Psoas muscle (tissue), 8 donors: ENCODE measurements around the gene ZNF385A. TPM values are rescaled to one million over a fixed set of nuclear protein-coding genes. Genes with fewer than 3 reads are reported as not detected.
A peak's percentile ranks its signal among the peaks of the same experiment; 100 is the strongest.

Experiments used
- ATAC-seq, 4 donors: fragments of 200-7000 bp; cut with Tn5 transposase; one replicate each; pipeline ENCODE4 v1.9.1; 2020; ENCODE audit warnings: moderate library complexity in 3 of 4, mild to moderate bottlenecking in 2 of 4
- DNase-seq, 2 donors: peaks; one replicate each; pipeline ENCODE4 v3.0.0-alpha.2; 2020
- H3K27ac ChIP-seq: fragments of 200-600 bp; one replicate; pipeline ENCODE4 v1.8.0; 2022
- H3K27me3 ChIP-seq, 3 donors: fragments of 200-600 bp in 1 of 3; one replicate each; pipeline versions ENCODE4 v1.6.1 to v1.8.0; 2013 to 2022; ENCODE audit warnings: low read length in 2 of 3, mild to moderate bottlenecking in 2 of 3, moderate library complexity in 1 of 3; ENCODE audit not compliant: insufficient read depth in 3 of 3
- H3K36me3 ChIP-seq, 2 donors: fragments of 200-600 bp in 1 of 2; one replicate each; pipeline versions ENCODE4 v1.6.1 to v1.8.0; 2013 to 2022; ENCODE audit warnings: low read depth in 1 of 2, mild to moderate bottlenecking in 1 of 2, moderate library complexity in 1 of 2; ENCODE audit not compliant: insufficient read depth in 1 of 2
- H3K4me1 ChIP-seq: fragments of 200-600 bp; one replicate; pipeline ENCODE4 v1.8.0; 2022
- H3K4me3 ChIP-seq: fragments of 200-600 bp; one replicate; pipeline ENCODE4 v1.8.0; 2022; ENCODE audit warnings: mild to moderate bottlenecking
- H3K9me3 ChIP-seq: fragments of 200-600 bp; one replicate; pipeline ENCODE4 v1.8.0; 2022
- WGBS, 3 donors: extraction: QIAGEN DNeasy Blood & Tissue Kit; methylation state at CpG; one replicate each; pipeline versions ENCODE4 v1.1.6 to v1.1.7; 2013; 5-methylcytosine and 5-hydroxymethylcytosine counted together
- intact Hi-C, 2 donors: fragments of 100-400 bp; cut with DNase I; formaldehyde crosslinking; loops; one replicate each; pipeline versions ENCODE4 v1.11.0 to v1.14.2; 2022
- polyA plus RNA-seq, 3 donors: library from polyadenylated mRNA; stranded (reverse); fragments of 200-250 nt; gene quantifications; one replicate each; pipeline ENCODE4 v1.2.3, GENCODE V29; 2013
- total RNA-seq, 4 donors: library from RNA; stranded (reverse); fragmentation: NEBNext Ultra II Directional in 2 of 4; extraction: Animal tissue kit (Norgen Biotek cat#: 25700) in 2 of 4; gene quantifications; one replicate each; pipeline versions ENCODE4 v1.2.1 to v1.2.4, GENCODE V29; 2021 to 2023
- TF ChIP-seq, protein P1 (sequence below): fragments of 200-600 bp; IDR thresholded peaks from one replicate; pipeline ENCODE4 v1.8.0; 2022; ENCODE audit warnings: antibody characterized with exemption
- donor health status: healthy with polysubstance abuse.
- donor health status: DM: no; HTN: no; CAD: no; lungs with moderate emphysema.
- donor health status: Bipolar disorder and iron deficiency.
- donor health status: healthy.
- donor health status: DM: yes; HTN: yes; CAD: no.
- donor health status: DM: no; HTN: no; CAD: no.
- donor health status: DM: no; HTN: no; CAD: no.
- donor health status: DM: yes; HTN: yes; CAD: no.

ZNF385A gene
- total and polyA plus RNA-seq, 7 donors, result 4.9 to 85.8 (median 28.0) TPM

GRCh38 chr12:54420766-54421144 lies 36.2 kb upstream of the ZNF385A start:
- WGBS, 3 donors, result 39 to 47% (median 45%) methylated on average over 2 of the region's 2 CpGs
- intact Hi-C loops, result no loop called here
- no peaks in the 10 kb centered on the region for H3K36me3 ChIP-seq
- DNase-seq (peak; percentile 74 to 83), ATAC-seq (peak in 3 of 4 donors; percentile 13 to 16 (median 16))
- H3K4me1 ChIP-seq, result peaks cover 22% of the 10 kb centered on the region
- TF ChIP-seq, protein P1, sequence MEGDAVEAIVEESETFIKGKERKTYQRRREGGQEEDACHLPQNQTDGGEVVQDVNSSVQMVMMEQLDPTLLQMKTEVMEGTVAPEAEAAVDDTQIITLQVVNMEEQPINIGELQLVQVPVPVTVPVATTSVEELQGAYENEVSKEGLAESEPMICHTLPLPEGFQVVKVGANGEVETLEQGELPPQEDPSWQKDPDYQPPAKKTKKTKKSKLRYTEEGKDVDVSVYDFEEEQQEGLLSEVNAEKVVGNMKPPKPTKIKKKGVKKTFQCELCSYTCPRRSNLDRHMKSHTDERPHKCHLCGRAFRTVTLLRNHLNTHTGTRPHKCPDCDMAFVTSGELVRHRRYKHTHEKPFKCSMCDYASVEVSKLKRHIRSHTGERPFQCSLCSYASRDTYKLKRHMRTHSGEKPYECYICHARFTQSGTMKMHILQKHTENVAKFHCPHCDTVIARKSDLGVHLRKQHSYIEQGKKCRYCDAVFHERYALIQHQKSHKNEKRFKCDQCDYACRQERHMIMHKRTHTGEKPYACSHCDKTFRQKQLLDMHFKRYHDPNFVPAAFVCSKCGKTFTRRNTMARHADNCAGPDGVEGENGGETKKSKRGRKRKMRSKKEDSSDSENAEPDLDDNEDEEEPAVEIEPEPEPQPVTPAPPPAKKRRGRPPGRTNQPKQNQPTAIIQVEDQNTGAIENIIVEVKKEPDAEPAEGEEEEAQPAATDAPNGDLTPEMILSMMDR, result no peak
- peak overlapping the region; percentile 20 for H3K27ac ChIP-seq
- H3K9me3 ChIP-seq, result no peaks in the 10 kb centered on the region
- H3K27me3 ChIP-seq, result peaks cover 0 to 2% (median 0%) of the 10 kb centered on the region in 3 donors
- H3K4me3 ChIP-seq, result no peak overlapping the region

GRCh38 chr12:54419088-54419887 lies 34.8 kb upstream of the ZNF385A start, which contains the start of gene ITGA5:
Gene ITGA5 (minus strand): TSS chr12:54419266. CDS start chr12:54419198, 68 bp downstream.
- intact Hi-C loops, result no loop called here
- H3K4me1 ChIP-seq, result peaks cover 32% of the 10 kb centered on the region

GRCh38 chr12:54418441-54419087 lies 34.0 kb upstream of the ZNF385A start:
- Histone ChIP-seq H3K4me3 (peak overlapping the region; percentile 83), H3K9me3 (no peaks in the 10 kb centered on the region), H3K27ac (peak overlapping the region; percentile 78), H3K4me1 (peaks cover 38% of the 10 kb centered on the region), H3K36me3 (no peaks in the 10 kb centered on the region), H3K27me3 (peaks cover 0 to 2% (median 0%) of the 10 kb centered on the region in 3 donors)
- TF ChIP-seq, protein P1, result no peak
- intact Hi-C loops, result no loop called here
- WGBS, 3 donors, result 0 to 2% (median 1%) methylated on average over 30 to 35 of the region's 35 CpGs
- DNase-seq, result no peak
- ATAC-seq, result peak; percentile 7 to 33 (median 24)

More at GRCh38 chr12:54419088-54419887, 34.8 kb upstream of the ZNF385A start, which contains the start of gene ITGA5:
- TF ChIP-seq, protein P1, result no peak
- DNase-seq (peak; percentile 85 to 93), ATAC-seq (peak; percentile 80 to 90 (median 86))
- WGBS, 3 donors, result 2 to 3% (median 3%) methylated on average over 35 to 46 of the region's 46 CpGs
- Histone ChIP-seq H3K36me3 (no peaks in the 10 kb centered on the region), H3K27ac (peak within 1 kb of the TSS; percentile 78), H3K4me3 (peak within 1 kb of the TSS; percentile 83), H3K9me3 (no peaks in the 10 kb centered on the region), H3K27me3 (peaks cover 0 to 2% (median 0%) of the 10 kb centered on the region in 3 donors)

DNA sequence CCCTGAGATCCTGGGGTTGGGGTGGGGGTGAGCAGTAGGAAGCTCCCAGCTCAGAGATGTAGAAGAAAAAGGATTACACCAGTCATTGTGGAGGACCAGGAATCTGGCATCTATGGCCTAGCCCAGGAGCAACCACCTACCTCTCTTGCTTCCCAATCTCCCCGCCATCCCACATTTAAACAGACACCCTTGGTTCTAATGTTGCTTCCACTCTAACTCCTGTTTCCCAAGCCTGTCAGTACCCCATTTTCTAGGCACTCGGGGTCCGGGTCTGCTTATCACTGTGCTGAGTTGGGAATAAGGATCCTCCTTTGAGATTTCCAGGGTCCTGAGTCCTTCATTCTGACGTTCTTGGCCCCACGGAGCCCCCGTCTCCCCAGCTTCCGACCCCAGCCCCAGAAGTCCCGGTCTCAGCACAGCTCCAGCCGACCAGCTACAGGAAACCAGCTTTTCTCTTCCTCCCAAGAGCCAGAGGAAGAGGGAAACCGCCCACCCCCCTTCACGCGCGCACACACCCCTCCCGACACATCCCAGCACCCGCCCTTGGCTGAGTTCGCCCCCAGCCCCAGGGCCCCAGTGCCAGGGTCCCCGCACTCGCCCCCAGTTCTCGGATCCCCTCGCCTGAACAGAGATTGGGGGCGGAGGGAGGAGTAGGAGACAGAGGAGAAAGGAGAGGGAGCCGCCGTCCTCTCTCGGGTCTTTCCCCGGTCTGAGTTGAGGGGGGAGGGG lies 33.3 kb upstream of the ZNF385A start:
- Histone ChIP-seq H3K9me3 (no peaks in the 10 kb centered on the region), H3K4me3 (peak overlapping the region; percentile 83), H3K27ac (peak overlapping the region; percentile 78), H3K27me3 (peaks cover 0 to 2% (median 0%) of the 10 kb centered on the region in 3 donors), H3K36me3 (no peaks in the 10 kb centered on the region), H3K4me1 (peaks cover 45% of the 10 kb centered on the region)
- DNase-seq (peak in 1 of 2 donors; percentile 55), ATAC-seq (peak in 2 of 4 donors; percentile 17 to 29)
- WGBS, 3 donors, result 17 to 24% (median 22%) methylated on average over 18 to 25 of the region's 25 CpGs
- intact Hi-C loops, result no loop called here
- TF ChIP-seq, protein P1, result no peak
